ENCODE data around the gene TESK1. TPM values are rescaled to one million over a fixed set of nuclear protein-coding genes. Genes with fewer than 3 reads are reported as not detected.
"Not testable (repeated sequence)": the region's sequence is repeated elsewhere in the genome, so short reads cannot be mapped to it uniquely, and the experiment has no call there.

The TESK1 gene
- total RNA-seq, 1 donor from 2014 or later = 24.5 TPM

DNA sequence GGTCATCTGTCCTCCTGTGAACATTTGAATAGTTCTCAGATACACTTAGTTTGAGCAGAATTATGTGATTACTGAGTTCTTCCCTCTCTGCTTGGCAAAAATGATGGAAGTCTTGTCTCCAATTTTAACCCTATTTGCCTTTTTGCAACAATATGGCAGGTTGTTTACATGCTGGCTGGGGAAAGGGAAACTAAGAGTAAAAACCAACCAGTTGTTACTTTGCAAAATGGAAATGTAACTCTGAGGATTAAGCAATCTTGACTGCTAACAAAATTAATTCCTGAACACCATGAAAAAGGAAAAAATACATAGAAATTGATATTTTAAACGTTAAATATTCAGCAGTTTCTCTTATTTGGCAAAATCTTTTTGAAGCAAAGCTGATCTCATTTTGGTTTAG is 34.6 kb downstream of the TESK1 start:
- H3K36me3 ChIP-seq (ENCODE audit: control insufficient read depth, insufficient read depth, low read length) = no peaks in the 10 kb centered on the region
- DNase-seq (ENCODE audit: low read depth) = no peak
- TF ChIP-seq, protein P1, sequence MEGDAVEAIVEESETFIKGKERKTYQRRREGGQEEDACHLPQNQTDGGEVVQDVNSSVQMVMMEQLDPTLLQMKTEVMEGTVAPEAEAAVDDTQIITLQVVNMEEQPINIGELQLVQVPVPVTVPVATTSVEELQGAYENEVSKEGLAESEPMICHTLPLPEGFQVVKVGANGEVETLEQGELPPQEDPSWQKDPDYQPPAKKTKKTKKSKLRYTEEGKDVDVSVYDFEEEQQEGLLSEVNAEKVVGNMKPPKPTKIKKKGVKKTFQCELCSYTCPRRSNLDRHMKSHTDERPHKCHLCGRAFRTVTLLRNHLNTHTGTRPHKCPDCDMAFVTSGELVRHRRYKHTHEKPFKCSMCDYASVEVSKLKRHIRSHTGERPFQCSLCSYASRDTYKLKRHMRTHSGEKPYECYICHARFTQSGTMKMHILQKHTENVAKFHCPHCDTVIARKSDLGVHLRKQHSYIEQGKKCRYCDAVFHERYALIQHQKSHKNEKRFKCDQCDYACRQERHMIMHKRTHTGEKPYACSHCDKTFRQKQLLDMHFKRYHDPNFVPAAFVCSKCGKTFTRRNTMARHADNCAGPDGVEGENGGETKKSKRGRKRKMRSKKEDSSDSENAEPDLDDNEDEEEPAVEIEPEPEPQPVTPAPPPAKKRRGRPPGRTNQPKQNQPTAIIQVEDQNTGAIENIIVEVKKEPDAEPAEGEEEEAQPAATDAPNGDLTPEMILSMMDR (IDR thresholded peaks at IDR 0.05; ENCODE audit: insufficient read depth, low read length, poor library complexity, severe bottlenecking) = no peak
- H3K27me3 ChIP-seq (ENCODE audit: control insufficient read depth, insufficient read depth, low read length) = no peaks in the 10 kb centered on the region
- H3K4me3 ChIP-seq (ENCODE audit: low read depth, low read length) = no peak overlapping the region

DNA sequence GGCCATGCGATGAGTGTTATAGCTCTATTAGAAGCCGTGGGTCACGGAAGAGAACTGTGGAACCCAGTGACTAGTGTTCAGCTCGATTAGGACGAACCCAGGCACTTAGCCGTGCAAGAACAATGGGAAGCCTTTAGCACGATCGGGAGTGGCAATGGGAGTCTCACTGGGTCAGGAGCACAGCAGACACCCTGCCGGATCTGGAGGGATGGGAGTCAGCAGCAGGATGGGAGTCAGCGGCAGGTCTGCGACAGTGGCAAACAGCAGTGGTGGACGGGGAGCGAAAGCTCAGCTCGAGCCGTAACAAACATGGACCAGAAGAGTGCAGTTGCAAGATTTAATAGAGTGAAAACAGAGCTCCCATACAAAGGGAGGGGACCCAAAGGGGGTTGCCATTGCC is 35.4 kb downstream of the TESK1 start:
- not testable (repeated sequence) for DNase-seq (ENCODE audit: low read depth); H3K36me3 ChIP-seq (ENCODE audit: control insufficient read depth, insufficient read depth, low read length); H3K27me3 ChIP-seq (ENCODE audit: control insufficient read depth, insufficient read depth, low read length); H3K4me3 ChIP-seq (ENCODE audit: low read depth, low read length)

DNA sequence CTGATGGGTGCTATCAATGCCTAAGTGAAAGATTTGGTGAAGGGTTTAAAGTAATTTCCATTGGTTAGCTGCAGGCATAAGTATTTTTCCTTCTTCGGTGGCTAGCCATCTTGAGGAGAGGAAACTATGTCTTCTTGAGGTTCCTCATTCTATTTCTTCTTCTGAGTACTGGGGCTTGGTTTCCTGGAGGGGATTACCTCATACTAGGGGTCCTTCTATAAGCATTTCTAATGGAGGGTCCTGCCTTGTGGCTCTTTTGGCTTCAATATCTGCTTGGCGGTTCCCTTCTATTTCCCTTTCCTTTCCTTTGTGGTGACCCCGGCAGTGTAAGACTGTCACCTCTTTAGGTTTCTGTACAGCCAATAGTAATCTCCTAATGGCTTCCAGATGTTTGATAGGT is 36.4 kb downstream of the TESK1 start:
- not testable (repeated sequence) for H3K27me3 ChIP-seq (ENCODE audit: control insufficient read depth, insufficient read depth, low read length); DNase-seq (ENCODE audit: low read depth); H3K4me3 ChIP-seq (ENCODE audit: low read depth, low read length); H3K36me3 ChIP-seq (ENCODE audit: control insufficient read depth, insufficient read depth, low read length)

DNA sequence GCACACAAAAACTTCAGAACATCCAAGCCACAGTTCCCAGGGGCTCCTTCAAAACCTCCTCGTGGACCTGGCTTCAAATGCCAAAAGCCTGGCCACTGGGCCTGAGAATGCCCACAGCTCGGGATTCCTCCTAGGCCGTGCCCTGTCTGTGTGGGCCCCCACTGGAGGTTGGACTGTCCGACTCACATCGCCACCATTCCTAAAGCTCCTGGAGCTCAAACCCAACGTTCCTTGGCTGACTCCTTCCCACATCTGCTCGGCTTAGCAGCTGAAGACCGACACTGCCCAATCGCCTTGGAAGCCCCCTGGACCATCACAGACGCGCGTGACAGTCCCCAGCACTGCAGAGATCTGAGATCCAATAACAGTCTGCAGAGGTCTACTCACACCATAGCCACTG is 38.0 kb downstream of the TESK1 start:
- TF ChIP-seq, protein P1 (IDR thresholded peaks at IDR 0.05; ENCODE audit: insufficient read depth, low read length, poor library complexity, severe bottlenecking) = no peak
- Histone ChIP-seq H3K36me3 (ENCODE audit: control insufficient read depth, insufficient read depth, low read length) (no peaks in the 10 kb centered on the region), H3K4me3 (ENCODE audit: low read depth, low read length) (no peak overlapping the region), H3K27me3 (ENCODE audit: control insufficient read depth, insufficient read depth, low read length) (no peaks in the 10 kb centered on the region)
- DNase-seq (ENCODE audit: low read depth) = no peak

DNA sequence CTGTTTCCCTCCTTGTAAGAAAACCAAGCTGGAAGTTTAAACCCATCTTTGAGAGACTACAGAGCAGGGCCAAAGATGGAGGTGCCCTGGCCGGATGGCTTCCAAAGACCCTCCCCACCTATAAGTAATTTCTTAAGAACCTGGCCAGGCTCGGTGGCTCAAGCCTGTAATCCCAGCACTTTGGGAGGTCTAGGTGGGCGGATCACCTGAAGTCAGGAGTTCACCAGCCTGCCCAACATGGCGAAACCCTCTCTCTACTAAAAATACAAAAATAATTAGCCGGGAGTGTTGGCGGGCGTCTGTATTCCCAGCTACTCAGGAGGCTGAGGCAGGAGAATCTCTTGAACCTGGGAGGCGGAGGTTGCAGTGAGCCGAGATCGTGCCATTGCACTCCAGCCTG is 40.7 kb downstream of the TESK1 start:
- not testable (repeated sequence) for H3K36me3 ChIP-seq (ENCODE audit: control insufficient read depth, insufficient read depth, low read length); DNase-seq (ENCODE audit: low read depth); H3K27me3 ChIP-seq (ENCODE audit: control insufficient read depth, insufficient read depth, low read length)
- H3K4me3 ChIP-seq (ENCODE audit: low read depth, low read length) = peak overlapping the region; percentile 60

DNA sequence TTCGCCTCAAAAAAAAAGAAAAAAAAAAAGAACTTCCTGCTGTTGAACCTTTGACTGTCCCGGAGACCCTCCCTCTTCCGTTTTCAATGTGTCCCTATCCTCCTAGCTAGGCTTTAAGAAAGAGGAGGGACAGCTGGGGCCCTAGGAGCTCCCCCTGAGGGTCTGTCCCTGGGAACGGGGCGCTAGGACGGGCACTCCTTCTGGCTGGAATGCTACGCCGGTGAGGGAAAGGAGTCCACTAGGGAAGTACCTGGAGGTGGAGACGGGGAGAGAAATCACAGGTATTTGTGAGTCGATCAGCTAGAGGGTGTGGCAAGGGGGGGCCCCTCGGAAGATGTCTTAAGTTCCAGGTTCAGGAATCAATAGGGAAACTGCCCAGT is 41.1 kb downstream of the TESK1 start:
- Histone ChIP-seq H3K36me3 (ENCODE audit: control insufficient read depth, insufficient read depth, low read length) (no peaks in the 10 kb centered on the region), H3K4me3 (ENCODE audit: low read depth, low read length) (peak overlapping the region; percentile 60), H3K27me3 (ENCODE audit: control insufficient read depth, insufficient read depth, low read length) (no peaks in the 10 kb centered on the region)
- TF ChIP-seq, protein P1 (IDR thresholded peaks at IDR 0.05; ENCODE audit: insufficient read depth, low read length, poor library complexity, severe bottlenecking) = peak; percentile 34
- no peak for DNase-seq (ENCODE audit: low read depth)

DNA sequence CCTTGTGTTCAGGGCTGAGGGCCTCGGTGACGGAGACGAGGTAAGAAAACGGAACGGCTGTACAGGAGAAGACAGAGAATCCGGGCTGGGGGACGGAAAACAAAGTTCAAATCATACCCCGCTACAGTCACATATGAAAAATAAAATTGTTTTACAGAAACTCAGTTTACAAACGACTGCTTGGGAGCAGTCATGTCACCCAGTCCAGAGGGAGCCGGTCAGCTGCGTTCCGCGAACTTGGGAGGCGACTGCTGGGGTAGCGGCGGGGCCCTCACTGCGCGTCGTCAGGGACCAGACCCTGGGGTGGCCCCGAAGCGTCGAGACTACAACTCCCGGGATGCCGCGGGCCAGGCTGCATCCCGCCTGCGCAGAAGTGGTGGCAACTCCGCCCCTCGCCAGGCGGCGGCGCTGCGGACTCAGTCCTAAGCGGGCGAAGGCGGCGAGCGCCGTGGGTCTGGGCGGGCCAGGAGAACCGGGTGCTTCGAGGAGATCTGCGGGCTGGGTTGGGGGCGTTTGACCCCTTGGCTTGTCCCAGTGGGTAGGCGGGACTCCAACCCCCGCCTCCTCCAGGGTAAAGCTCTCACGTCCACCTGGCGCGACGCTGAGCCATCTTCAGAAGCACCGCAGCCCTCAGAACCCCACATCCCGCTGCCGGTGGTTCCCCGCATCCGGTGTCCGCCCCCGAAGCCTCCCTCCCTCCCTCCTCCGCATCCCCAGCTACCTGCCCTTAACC is 41.6 kb downstream of the TESK1 start:
- H3K4me3 ChIP-seq (ENCODE audit: low read depth, low read length) = peak overlapping the region; percentile 60
- no peaks in the 10 kb centered on the region for H3K27me3 ChIP-seq (ENCODE audit: control insufficient read depth, insufficient read depth, low read length)
- no peaks in the 10 kb centered on the region for H3K36me3 ChIP-seq (ENCODE audit: control insufficient read depth, insufficient read depth, low read length)
- TF ChIP-seq, protein P1 (IDR thresholded peaks at IDR 0.05; ENCODE audit: insufficient read depth, low read length, poor library complexity, severe bottlenecking) = peak; percentile 87
- DNase-seq (ENCODE audit: low read depth) = no peak

Data from kidney epithelial cell (primary cell).